Lower leg skin (tissue), 3 donors: ENCODE results near the gene SUOX.

Experiments used
- CTCF ChIP-seq, 3 donors: fragments of 450-650 bp; IDR thresholded peaks; one replicate each; pipeline ENCODE4 v1.5.1; 2016; ENCODE audit warnings: antibody characterized with exemption in 3 of 3, mild to moderate bottlenecking in 3 of 3, moderate library complexity in 2 of 3
- POLR2A ChIP-seq, 2 donors: fragments of 450-650 bp; IDR thresholded peaks; one replicate each; pipeline ENCODE4 v1.6.1; 2016 to 2017; ENCODE audit warnings: antibody characterized with exemption in 2 of 2, mild to moderate bottlenecking in 1 of 2, moderate library complexity in 1 of 2

- no peak for TF ChIP-seq POLR2A (IDR thresholded peaks at IDR 0.05)
- TF ChIP-seq CTCF (IDR thresholded peaks at IDR 0.05): no peak
These were observed 39.8 kb upstream of the SUOX start for GRCh38 chr12:55957106-55957859.
